Heart left ventricle (tissue), 16 donors: Measurements from ENCODE around the gene NCBP2. TPM values are rescaled to one million over a fixed set of nuclear protein-coding genes. Genes with fewer than 3 reads are reported as not detected.

ENCODE experiments used
- ATAC-seq, 4 donors: fragments of 200-7000 bp; cut with Tn5 transposase; one replicate each; pipeline ENCODE4 v1.9.1; 2020 to 2022; ENCODE audit warnings: moderate library complexity in 4 of 4, mild to moderate bottlenecking in 3 of 4, moderate number of reproducible peaks in 1 of 4
- DNase-seq, 5 donors: peaks; one replicate each; pipeline ENCODE4 v3.0.0-alpha.2; 2020
- H3K27ac ChIP-seq, 12 donors: fragments of 200-600 bp; sonication (generic) in 4 of 12; one replicate each; pipeline versions ENCODE4 v1.5.0 to v1.8.0; 2016 to 2022; ENCODE audit warnings: mild to moderate bottlenecking in 2 of 12
- H3K27me3 ChIP-seq, 9 donors: fragments of 200-600 bp; sonication (generic) in 2 of 9; one replicate each; pipeline versions ENCODE4 v1.5.1 to v1.8.0; 2016 to 2022; ENCODE audit warnings: mild to moderate bottlenecking in 3 of 9
- H3K36me3 ChIP-seq, 9 donors: fragments of 200-600 bp; sonication (generic) in 2 of 9; one replicate each; pipeline versions ENCODE4 v1.5.0 to v1.8.0; 2018 to 2022; ENCODE audit warnings: mild to moderate bottlenecking in 2 of 9
- H3K4me1 ChIP-seq, 12 donors: fragments of 200-600 bp; sonication (generic) in 4 of 12; one replicate each; pipeline versions ENCODE4 v1.5.0 to v1.8.0; 2016 to 2022; ENCODE audit warnings: mild to moderate bottlenecking in 3 of 12
- H3K4me3 ChIP-seq, 12 donors: fragments of 200-600 bp; sonication (generic) in 4 of 12; one replicate each; pipeline versions ENCODE4 v1.5.0 to v1.8.0; 2017 to 2022; ENCODE audit warnings: mild to moderate bottlenecking in 9 of 12, moderate library complexity in 4 of 12
- H3K9me3 ChIP-seq, 12 donors: fragments of 200-600 bp; sonication (generic) in 4 of 12; one replicate each; pipeline versions ENCODE4 v1.5.0 to v1.8.0; 2016 to 2022; ENCODE audit warnings: mild to moderate bottlenecking in 1 of 12
- POLR2A ChIP-seq, 2 donors: fragments of 450-650 bp; IDR thresholded peaks; one replicate each; pipeline ENCODE4 v1.6.1; 2017; ENCODE audit warnings: antibody characterized with exemption in 2 of 2, mild to moderate bottlenecking in 2 of 2, moderate library complexity in 2 of 2
- WGBS, 4 donors: extraction: QIAGEN DNeasy Blood & Tissue Kit in 2 of 4; methylation state at CpG; one replicate each; pipeline versions ENCODE4 v1.1.5 to v1.1.7; 2013 to 2018; 5-methylcytosine and 5-hydroxymethylcytosine counted together
- intact Hi-C, 10 donors: fragments of 100-400 bp; cut with DNase I; formaldehyde crosslinking; loops; one replicate each; pipeline versions ENCODE4 v1.11.1 to v1.14.2; 2022
- polyA plus RNA-seq, 2 donors: library from polyadenylated mRNA; stranded (reverse); fragments of 200-250 nt; gene quantifications; one replicate each; pipeline ENCODE4 v1.2.3, GENCODE V29; 2013
- total RNA-seq, 9 donors: library from RNA; depleted of rRNA in 2 of 9; stranded (reverse); fragments of >200 nt in 2 of 9; fragmentation: NEBNext Ultra II Directional in 3 of 9; extraction: Animal tissue kit (Norgen Biotek cat#: 25700) in 3 of 9; gene quantifications; one replicate each; pipeline versions ENCODE4 v1.1.0 to v1.2.4, GENCODE V29; 2016 to 2023
- TF ChIP-seq, protein P1 (sequence below), 12 donors: fragments of 200-600 bp; sonication (generic) in 4 of 12; IDR thresholded peaks; one replicate each; pipeline versions ENCODE4 v1.5.0 to v1.8.0; 2018 to 2022; ENCODE audit warnings: antibody characterized with exemption in 12 of 12, mild to moderate bottlenecking in 5 of 12
- donor health status: ischemic (EF 13 %, LVEDD 7.1; RV severe dilation, severe dysfunction).
- donor health status: healthy with polysubstance abuse.
- donor health status: DM: no; HTN: yes; CAD: no.
- donor health status: DM: no; HTN: no; CAD: no.
- donor health status: ischemic (EF 25% LVEDD 6.9; RV normal size, moderate dysfunction).
- donor health status: ischemic (EF 25% LVEDD 5.7; RV mildly dilated, moderate dysfunction).
- donor health status: healthy.
- donor health status: DM: yes; HTN: yes; CAD: no.
- donor health status: ischemic (EF 35%, LVEDD 5.7; RV mildly dilated, moderate dysfunction).
- donor health status: nonischemic (EF 11% LVEDD 7.7; RV severe dilation, severe dysfunction).
- donor health status: DM: yes; HTN: yes; CAD: no.
- donor health status: PGD.
- donor health status: ischemic (EF 29% LVEDD 5.4; RV normal size, mild dysfunction).
- donor health status: nonischemic (EF 23%, LVEDD 6.1; RV moderate dilation, normal function).

NCBP2 gene
- total and polyA plus RNA-seq, 11 donors: 20.7 to 55.5 (median 38.9) TPM

DNA sequence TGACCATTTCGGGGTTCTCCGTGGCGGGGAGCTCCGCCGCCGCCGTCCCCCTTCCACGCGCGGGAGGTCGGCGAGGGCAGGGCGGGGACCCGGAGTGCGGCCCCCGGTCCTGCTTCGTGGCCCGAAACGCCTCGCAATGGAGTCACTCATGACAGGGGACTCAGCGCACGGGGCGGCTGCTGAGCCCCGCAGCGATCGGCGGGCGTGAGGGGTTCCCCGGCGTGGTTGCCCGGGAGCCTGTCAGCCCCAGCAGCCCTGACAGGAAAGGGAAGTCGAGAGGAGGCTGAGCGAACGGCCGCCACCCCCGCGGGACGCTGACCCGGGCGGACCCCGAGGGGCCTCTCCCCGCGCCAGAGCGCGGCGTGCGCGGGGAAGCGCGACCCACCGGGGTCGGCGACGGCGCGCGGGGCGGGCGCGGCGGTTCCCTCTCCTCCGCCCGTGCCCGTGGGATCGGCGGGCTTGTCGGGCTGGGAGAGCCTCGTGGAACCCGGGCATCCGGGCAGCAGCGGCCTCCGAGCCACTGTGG lies 26.9 kb upstream of the NCBP2 start:
- H3K4me1 ChIP-seq: peaks cover 0 to 27% (median 10%) of the 10 kb centered on the region in 12 donors
- WGBS, 4 donors: 0% methylated on average over 5 to 72 of the region's 72 CpGs

DNA sequence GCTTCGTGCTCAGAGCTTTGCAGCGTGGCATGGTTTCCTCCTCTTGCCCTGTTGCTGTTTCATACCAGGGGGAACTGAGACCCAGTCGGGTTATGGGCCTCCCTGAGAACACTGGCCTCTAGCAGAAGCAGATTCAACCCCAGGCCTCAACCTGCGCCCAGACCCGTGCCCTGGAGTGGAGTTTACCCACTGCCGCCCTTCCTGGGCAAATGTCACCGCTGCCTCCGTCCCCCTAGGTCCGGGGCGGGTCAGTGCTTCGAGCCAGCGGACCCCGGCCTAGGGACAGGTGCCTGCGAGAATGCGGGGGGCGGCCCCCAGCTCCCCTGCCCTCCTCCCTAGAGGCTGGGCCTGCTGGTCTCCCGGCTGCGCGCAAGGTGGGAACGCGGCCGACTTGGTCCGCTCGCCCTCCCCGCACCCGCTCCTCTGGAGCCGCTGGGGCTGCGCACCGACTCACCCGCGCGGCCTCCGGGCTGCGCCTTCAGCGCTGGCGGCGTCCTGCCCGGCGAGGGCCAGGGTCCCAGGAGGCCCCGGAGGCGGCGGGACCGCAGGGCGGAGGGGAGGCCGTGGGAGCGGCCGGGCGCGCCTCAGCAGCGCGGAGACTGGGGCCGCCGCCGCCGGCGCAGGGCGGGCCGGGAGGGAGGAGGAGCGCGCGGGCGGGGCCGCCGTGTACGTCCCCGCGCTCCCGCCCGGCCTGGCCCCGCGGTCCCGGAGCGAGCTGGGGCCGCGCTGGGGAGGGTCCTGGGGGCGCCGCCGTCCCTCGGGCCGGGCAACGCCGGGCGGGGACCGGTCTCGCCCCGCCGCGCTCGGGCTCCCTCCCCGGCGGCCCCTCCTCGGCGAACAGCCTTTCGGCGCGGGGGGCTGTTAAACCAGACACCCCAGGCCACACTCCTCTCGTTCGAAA lies 26.2 kb upstream of the NCBP2 start, which contains the start of gene PIGZ:
PIGZ (minus strand) TSS at position 601 of the 901 bp plus-strand sequence. CDS start 16,802 bp downstream, outside the sequence.
- Histone ChIP-seq H3K36me3 (no peaks in the 10 kb centered on the region), H3K4me3 (peak within 1 kb of the TSS; percentile 66 to 97 (median 84)), H3K27ac (peak within 1 kb of the TSS; percentile 65 to 85 (median 78)), H3K27me3 (no peaks in the 10 kb centered on the region), H3K9me3 (no peaks in the 10 kb centered on the region), H3K4me1 (peaks cover 0 to 27% (median 10%) of the 10 kb centered on the region in 12 donors)
- 1 to 4% (median 2%) methylated on average over 16 to 98 of the region's 98 CpGs for WGBS, 4 donors
- intact Hi-C loops: loop anchor here in 4 of 10 donors (1.0 to 10.0 kb wide), 5 partner anchors 26 to 424 kb away; partner anchors contain the start of gene NCBP2 (in 2 of the 4)
- ATAC-seq: peak; percentile 64 to 88 (median 82)
- TF ChIP-seq POLR2A (IDR thresholded peaks at IDR 0.05): no peak
- TF ChIP-seq, protein P1, sequence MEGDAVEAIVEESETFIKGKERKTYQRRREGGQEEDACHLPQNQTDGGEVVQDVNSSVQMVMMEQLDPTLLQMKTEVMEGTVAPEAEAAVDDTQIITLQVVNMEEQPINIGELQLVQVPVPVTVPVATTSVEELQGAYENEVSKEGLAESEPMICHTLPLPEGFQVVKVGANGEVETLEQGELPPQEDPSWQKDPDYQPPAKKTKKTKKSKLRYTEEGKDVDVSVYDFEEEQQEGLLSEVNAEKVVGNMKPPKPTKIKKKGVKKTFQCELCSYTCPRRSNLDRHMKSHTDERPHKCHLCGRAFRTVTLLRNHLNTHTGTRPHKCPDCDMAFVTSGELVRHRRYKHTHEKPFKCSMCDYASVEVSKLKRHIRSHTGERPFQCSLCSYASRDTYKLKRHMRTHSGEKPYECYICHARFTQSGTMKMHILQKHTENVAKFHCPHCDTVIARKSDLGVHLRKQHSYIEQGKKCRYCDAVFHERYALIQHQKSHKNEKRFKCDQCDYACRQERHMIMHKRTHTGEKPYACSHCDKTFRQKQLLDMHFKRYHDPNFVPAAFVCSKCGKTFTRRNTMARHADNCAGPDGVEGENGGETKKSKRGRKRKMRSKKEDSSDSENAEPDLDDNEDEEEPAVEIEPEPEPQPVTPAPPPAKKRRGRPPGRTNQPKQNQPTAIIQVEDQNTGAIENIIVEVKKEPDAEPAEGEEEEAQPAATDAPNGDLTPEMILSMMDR (IDR thresholded peaks at IDR 0.05): no peak
- peak in 3 of 5 donors; percentile 45 to 54 (median 54) for DNase-seq

More for the DNA sequence above, 26.9 kb upstream of the NCBP2 start:
- intact Hi-C loops: loop anchor here in 4 of 10 donors (1.0 to 10.0 kb wide), 5 partner anchors 26 to 424 kb away; partner anchors contain the start of gene NCBP2 (in 2 of the 4)
- ATAC-seq (peak in 3 of 4 donors; percentile 27 to 41 (median 38)), DNase-seq (peak in 3 of 5 donors; percentile 32 to 50 (median 40))
- Histone ChIP-seq H3K4me3 (peak overlapping the region; percentile 66 to 97 (median 84)), H3K27me3 (no peaks in the 10 kb centered on the region), H3K36me3 (no peaks in the 10 kb centered on the region), H3K27ac (peak overlapping the region; percentile 65 to 85 (median 78)), H3K9me3 (no peaks in the 10 kb centered on the region)
- TF ChIP-seq, protein P1 (IDR thresholded peaks at IDR 0.05): no peak
- TF ChIP-seq POLR2A (IDR thresholded peaks at IDR 0.05): no peak

DNA sequence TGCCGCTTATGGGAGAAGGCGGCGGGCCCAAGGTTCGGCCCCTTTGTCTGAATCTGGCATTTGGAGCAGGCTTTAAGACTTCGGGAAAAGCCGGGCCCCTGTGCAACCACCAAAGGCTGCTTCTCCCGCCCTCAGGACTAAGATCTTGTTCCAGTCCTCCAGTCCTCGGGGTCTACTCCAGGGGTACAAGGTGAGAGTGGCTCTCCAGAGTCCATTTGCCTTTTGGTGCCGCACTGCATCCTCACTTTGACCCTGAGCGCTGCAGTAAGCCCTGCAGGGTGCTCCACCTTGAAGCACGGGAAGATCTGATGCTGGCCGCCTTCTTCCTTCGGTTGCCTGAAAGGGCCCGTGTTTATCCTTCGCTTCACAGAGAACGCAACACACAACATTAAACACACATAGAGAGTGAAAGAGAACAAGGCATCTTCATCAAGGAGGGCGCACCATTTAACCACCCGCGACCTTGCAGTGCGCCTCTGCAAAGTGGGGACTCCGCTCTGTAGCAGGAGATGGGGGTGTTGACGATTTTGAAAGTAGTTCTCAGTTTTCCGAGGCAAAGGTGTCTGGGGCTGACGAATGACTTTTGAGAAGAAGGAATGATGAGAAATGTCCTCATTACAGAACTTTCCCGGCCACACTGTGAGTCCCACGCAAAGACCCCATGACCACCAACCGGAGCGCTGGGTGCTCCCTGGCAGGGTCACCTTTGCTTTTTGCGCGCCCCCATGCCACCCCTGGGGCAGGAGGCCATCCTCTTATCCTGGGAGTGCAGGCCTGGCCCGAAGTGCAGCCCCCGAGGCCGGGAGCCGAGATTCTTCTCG lies 25.3 kb upstream of the NCBP2 start:
- Histone ChIP-seq H3K27ac (peak overlapping the region in 2 of 12 donors; percentile 55 to 82), H3K9me3 (no peaks in the 10 kb centered on the region), H3K4me1 (peaks cover 0 to 27% (median 10%) of the 10 kb centered on the region in 12 donors), H3K4me3 (peak overlapping the region; percentile 49 to 97 (median 84)), H3K27me3 (no peaks in the 10 kb centered on the region), H3K36me3 (no peaks in the 10 kb centered on the region)
- intact Hi-C loops: loop anchor here in 5 of 10 donors (2.0 to 10.0 kb wide), 5 partner anchors 25 to 423 kb away; partner anchors contain the start of gene NCBP2 (in 2 of the 5)
- no peak for DNase-seq
- WGBS, 4 donors: 63 to 90% (median 68%) methylated on average over 25 to 35 of the region's 35 CpGs
- no peak for TF ChIP-seq POLR2A (IDR thresholded peaks at IDR 0.05)
- TF ChIP-seq, protein P1 (IDR thresholded peaks at IDR 0.05): no peak
- no peak for ATAC-seq
